ENCODE measurements around the gene GPC3. TPM values are rescaled to one million over a fixed set of nuclear protein-coding genes. Genes with fewer than 3 reads are reported as not detected.
A peak's percentile ranks its signal among the peaks of the same experiment; 100 is the strongest.

The GPC3 gene
- total RNA-seq, 1 experiment from 2014 or later = 32.4 TPM

- TF ChIP-seq TEAD1 (CRISPR knock-in tag; IDR thresholded peaks at IDR 0.05) = no peak
- TF ChIP-seq ZNF423 (CRISPR knock-in tag; IDR thresholded peaks at IDR 0.05) = no peak
- TF ChIP-seq CREM (CRISPR knock-in tag; IDR thresholded peaks at IDR 0.05) = no peak
- no peak for TF ChIP-seq SMAD4 (CRISPR knock-in tag; IDR thresholded peaks at IDR 0.05)
- TF ChIP-seq USF1 (CRISPR knock-in tag; IDR thresholded peaks at IDR 0.05) = no peak
- TF ChIP-seq NR3C1 (CRISPR knock-in tag; conservative IDR thresholded peaks at IDR 0.05; ENCODE audit: low read depth) = no peak
- TF ChIP-seq RORB (CRISPR knock-in tag; IDR thresholded peaks at IDR 0.05) = no peak
- no peak for TF ChIP-seq PRRX2 (CRISPR knock-in tag; IDR thresholded peaks at IDR 0.05)
- TF ChIP-seq, protein P1, sequence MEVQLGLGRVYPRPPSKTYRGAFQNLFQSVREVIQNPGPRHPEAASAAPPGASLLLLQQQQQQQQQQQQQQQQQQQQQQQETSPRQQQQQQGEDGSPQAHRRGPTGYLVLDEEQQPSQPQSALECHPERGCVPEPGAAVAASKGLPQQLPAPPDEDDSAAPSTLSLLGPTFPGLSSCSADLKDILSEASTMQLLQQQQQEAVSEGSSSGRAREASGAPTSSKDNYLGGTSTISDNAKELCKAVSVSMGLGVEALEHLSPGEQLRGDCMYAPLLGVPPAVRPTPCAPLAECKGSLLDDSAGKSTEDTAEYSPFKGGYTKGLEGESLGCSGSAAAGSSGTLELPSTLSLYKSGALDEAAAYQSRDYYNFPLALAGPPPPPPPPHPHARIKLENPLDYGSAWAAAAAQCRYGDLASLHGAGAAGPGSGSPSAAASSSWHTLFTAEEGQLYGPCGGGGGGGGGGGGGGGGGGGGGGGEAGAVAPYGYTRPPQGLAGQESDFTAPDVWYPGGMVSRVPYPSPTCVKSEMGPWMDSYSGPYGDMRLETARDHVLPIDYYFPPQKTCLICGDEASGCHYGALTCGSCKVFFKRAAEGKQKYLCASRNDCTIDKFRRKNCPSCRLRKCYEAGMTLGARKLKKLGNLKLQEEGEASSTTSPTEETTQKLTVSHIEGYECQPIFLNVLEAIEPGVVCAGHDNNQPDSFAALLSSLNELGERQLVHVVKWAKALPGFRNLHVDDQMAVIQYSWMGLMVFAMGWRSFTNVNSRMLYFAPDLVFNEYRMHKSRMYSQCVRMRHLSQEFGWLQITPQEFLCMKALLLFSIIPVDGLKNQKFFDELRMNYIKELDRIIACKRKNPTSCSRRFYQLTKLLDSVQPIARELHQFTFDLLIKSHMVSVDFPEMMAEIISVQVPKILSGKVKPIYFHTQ (CRISPR knock-in tag; IDR thresholded peaks at IDR 0.05) = no peak
- TF ChIP-seq FOXP1 (CRISPR knock-in tag; IDR thresholded peaks at IDR 0.05; ENCODE audit: borderline replicate concordance) = no peak
- TF ChIP-seq, protein P2, sequence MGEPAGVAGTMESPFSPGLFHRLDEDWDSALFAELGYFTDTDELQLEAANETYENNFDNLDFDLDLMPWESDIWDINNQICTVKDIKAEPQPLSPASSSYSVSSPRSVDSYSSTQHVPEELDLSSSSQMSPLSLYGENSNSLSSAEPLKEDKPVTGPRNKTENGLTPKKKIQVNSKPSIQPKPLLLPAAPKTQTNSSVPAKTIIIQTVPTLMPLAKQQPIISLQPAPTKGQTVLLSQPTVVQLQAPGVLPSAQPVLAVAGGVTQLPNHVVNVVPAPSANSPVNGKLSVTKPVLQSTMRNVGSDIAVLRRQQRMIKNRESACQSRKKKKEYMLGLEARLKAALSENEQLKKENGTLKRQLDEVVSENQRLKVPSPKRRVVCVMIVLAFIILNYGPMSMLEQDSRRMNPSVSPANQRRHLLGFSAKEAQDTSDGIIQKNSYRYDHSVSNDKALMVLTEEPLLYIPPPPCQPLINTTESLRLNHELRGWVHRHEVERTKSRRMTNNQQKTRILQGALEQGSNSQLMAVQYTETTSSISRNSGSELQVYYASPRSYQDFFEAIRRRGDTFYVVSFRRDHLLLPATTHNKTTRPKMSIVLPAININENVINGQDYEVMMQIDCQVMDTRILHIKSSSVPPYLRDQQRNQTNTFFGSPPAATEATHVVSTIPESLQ (CRISPR knock-in tag; IDR thresholded peaks at IDR 0.05) = no peak
- no peak for TF ChIP-seq KAT7 (CRISPR knock-in tag; IDR thresholded peaks at IDR 0.05; ENCODE audit: borderline replicate concordance)
- TF ChIP-seq PRDM15 (CRISPR knock-in tag; IDR thresholded peaks at IDR 0.05) = no peak
- TF ChIP-seq, protein P3, sequence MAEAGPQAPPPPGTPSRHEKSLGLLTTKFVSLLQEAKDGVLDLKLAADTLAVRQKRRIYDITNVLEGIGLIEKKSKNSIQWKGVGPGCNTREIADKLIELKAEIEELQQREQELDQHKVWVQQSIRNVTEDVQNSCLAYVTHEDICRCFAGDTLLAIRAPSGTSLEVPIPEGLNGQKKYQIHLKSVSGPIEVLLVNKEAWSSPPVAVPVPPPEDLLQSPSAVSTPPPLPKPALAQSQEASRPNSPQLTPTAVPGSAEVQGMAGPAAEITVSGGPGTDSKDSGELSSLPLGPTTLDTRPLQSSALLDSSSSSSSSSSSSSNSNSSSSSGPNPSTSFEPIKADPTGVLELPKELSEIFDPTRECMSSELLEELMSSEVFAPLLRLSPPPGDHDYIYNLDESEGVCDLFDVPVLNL (CRISPR knock-in tag; IDR thresholded peaks at IDR 0.05; ENCODE audit: borderline replicate concordance, low read depth) = no peak
- TF ChIP-seq, protein P4, sequence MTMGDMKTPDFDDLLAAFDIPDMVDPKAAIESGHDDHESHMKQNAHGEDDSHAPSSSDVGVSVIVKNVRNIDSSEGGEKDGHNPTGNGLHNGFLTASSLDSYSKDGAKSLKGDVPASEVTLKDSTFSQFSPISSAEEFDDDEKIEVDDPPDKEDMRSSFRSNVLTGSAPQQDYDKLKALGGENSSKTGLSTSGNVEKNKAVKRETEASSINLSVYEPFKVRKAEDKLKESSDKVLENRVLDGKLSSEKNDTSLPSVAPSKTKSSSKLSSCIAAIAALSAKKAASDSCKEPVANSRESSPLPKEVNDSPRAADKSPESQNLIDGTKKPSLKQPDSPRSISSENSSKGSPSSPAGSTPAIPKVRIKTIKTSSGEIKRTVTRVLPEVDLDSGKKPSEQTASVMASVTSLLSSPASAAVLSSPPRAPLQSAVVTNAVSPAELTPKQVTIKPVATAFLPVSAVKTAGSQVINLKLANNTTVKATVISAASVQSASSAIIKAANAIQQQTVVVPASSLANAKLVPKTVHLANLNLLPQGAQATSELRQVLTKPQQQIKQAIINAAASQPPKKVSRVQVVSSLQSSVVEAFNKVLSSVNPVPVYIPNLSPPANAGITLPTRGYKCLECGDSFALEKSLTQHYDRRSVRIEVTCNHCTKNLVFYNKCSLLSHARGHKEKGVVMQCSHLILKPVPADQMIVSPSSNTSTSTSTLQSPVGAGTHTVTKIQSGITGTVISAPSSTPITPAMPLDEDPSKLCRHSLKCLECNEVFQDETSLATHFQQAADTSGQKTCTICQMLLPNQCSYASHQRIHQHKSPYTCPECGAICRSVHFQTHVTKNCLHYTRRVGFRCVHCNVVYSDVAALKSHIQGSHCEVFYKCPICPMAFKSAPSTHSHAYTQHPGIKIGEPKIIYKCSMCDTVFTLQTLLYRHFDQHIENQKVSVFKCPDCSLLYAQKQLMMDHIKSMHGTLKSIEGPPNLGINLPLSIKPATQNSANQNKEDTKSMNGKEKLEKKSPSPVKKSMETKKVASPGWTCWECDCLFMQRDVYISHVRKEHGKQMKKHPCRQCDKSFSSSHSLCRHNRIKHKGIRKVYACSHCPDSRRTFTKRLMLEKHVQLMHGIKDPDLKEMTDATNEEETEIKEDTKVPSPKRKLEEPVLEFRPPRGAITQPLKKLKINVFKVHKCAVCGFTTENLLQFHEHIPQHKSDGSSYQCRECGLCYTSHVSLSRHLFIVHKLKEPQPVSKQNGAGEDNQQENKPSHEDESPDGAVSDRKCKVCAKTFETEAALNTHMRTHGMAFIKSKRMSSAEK (CRISPR knock-in tag; IDR thresholded peaks at IDR 0.05; ENCODE audit: borderline replicate concordance) = no peak
- TF ChIP-seq GRHL2 (CRISPR knock-in tag; IDR thresholded peaks at IDR 0.05; ENCODE audit: insufficient replicate concordance, severe bottlenecking) = no peak
- TF ChIP-seq ZNF281 (CRISPR knock-in tag; IDR thresholded peaks at IDR 0.05) = no peak
- no peak for TF ChIP-seq ETV6 (CRISPR knock-in tag; IDR thresholded peaks at IDR 0.05)
- no peak overlapping the region for H3K4me3 Mint-ChIP-seq
- ATAC-seq (peak; percentile 20; the same call in 1 of the 2 replicates), DNase-seq (ENCODE audit: low spot score) (no peak)
- no peaks in the 10 kb centered on the region for H3K36me3 Mint-ChIP-seq
- H3K27ac Mint-ChIP-seq = peak overlapping the region; percentile 89
- H3K9me3 Mint-ChIP-seq = no peaks in the 10 kb centered on the region
- no peaks in the 10 kb centered on the region; the same call in 1 of the 2 replicates for H3K27me3 Mint-ChIP-seq (ENCODE audit: low read depth)
- peaks cover 21% of the 10 kb centered on the region for H3K4me1 Mint-ChIP-seq
- ChIA-PET POLR2A (no interaction called here), CTCF (no interaction called here)
Observed at GRCh38 chrX:133527415-133527814, 458.0 kb downstream of the GPC3 start.
